ENCODE data around the gene CEMIP2. TPM values are rescaled to one million over a fixed set of nuclear protein-coding genes. Genes with fewer than 3 reads are reported as not detected.

The CEMIP2 gene
- total RNA-seq, 1 experiment from 2014 or later = 16.0 TPM

DNA sequence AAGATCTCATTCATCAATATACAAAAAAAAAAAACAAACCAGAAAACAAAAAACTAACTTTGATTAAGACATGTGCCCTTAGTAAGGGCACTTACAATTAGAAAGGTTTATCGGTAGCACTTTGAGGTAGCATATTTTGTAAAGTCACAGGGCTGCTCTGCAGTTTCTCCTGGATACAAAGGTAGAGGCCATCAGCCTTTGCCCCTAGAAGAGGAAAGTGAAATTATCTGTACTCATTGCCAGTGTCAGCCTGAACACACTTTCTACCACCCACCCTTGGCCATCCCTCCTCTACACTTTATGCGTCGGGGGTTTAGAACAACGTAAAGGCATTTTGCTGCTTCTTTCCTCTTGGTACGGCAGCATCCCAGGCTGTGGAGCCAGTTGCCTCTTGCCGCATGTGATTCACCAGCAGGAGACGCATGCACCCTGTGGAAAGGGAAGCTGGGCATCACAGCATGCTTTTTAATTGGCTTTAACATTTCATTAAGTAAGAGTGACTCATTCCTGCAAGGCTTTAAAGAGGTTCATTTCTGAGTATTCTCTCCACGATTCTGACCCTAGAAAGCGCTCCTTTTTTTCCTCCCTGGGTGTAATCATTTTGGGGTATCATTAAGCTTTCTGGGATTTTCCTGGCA is 84.6 kb downstream of the CEMIP2 start:
- Histone ChIP-seq H3K9me3 (ENCODE audit: low read length) (no peaks in the 10 kb centered on the region), H3K79me2 (ENCODE audit: low read length) (no peaks in the 10 kb centered on the region), H3F3A (ENCODE audit: low read length, unreplicated experiment) (peaks cover 7% of the 10 kb centered on the region), H3K36me3 (ENCODE audit: low read depth, low read length) (no peaks in the 10 kb centered on the region), H3K4me3 (ENCODE audit: low read length) (no peak overlapping the region), H3K9ac (ENCODE audit: low read length) (no peak overlapping the region), H3K4me1 (ENCODE audit: insufficient read depth, low read length) (peaks cover 69% of the 10 kb centered on the region), H2AFZ (ENCODE audit: low read length) (no peak overlapping the region), H3K27me3 (ENCODE audit: low read length) (no peaks in the 10 kb centered on the region), H3K4me2 (ENCODE audit: low read length) (peak overlapping the region; percentile 34), H3K9me2 (replicated peaks; ENCODE audit: low read length) (no peaks in the 10 kb centered on the region), H4K20me1 (ENCODE audit: low read length) (no peaks in the 10 kb centered on the region), H3K27ac (ENCODE audit: low read length) (no peak overlapping the region)
- POLR2A ChIA-PET (ENCODE audit: unreplicated experiment) = no interaction called here
- intact Hi-C loops (cut with micrococcal nuclease) = loop anchor here (2.0 to 5.0 kb wide), 3 partner anchors 36 to 85 kb away; partner anchors contain the start of gene CEMIP2
- CTCF ChIA-PET = interaction anchor here (0.8 kb wide), 1 partner anchor 86 kb away, joined by 3 read pairs; no protein-coding TSS in a partner anchor
- no peak for TF ChIP-seq EZH2 (IDR thresholded peaks at IDR 0.05; ENCODE audit: low read length, unreplicated experiment)
- TF ChIP-seq, protein P1, sequence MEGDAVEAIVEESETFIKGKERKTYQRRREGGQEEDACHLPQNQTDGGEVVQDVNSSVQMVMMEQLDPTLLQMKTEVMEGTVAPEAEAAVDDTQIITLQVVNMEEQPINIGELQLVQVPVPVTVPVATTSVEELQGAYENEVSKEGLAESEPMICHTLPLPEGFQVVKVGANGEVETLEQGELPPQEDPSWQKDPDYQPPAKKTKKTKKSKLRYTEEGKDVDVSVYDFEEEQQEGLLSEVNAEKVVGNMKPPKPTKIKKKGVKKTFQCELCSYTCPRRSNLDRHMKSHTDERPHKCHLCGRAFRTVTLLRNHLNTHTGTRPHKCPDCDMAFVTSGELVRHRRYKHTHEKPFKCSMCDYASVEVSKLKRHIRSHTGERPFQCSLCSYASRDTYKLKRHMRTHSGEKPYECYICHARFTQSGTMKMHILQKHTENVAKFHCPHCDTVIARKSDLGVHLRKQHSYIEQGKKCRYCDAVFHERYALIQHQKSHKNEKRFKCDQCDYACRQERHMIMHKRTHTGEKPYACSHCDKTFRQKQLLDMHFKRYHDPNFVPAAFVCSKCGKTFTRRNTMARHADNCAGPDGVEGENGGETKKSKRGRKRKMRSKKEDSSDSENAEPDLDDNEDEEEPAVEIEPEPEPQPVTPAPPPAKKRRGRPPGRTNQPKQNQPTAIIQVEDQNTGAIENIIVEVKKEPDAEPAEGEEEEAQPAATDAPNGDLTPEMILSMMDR (conservative IDR thresholded peaks at IDR 0.05; ENCODE audit: low read depth, low read length) = peak; percentile 47
- ATAC-seq = peak; percentile 15; the same call in 1 of the 2 replicates
- BruUV-seq (replicated peaks) = no TSS peak
- DNase-seq = peak; percentile 46

DNA sequence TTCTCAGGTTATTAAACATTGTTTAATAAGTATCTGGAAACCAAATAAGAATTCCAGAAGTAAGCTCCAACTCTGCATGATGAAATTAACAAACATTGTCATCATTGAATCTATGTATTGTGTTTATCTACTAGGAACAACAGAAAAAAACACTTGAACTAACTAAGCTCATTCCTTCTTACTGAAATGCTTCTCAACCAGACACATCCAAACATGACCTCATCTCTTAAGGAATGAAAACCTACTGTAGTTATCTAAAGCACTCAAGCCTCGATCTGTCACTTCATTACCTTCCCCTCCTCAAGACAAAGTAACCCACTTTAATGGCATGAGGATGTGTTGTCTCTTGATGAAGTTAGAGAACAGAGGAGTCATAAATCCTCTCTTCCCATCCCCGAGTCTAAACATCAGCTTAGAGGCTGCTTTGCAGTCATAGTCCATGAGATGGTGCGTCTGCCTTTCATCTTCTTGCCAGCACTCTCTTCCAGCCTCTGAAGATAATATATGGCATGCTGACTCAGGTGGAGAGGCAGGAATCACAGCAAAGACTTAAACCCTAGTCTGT is 86.5 kb downstream of the CEMIP2 start:
- no peaks in the 10 kb centered on the region for H3K9me3 ChIP-seq (ENCODE audit: low read length)
- H3K36me3 ChIP-seq (ENCODE audit: low read depth, low read length) = no peaks in the 10 kb centered on the region
- H2AFZ ChIP-seq (ENCODE audit: low read length) = 0 out of 2 replicates have a peak overlapping the region, but pooled peaks have one; percentile 12
- no peak overlapping the region for H3K9ac ChIP-seq (ENCODE audit: low read length)
- TF ChIP-seq EZH2phosphoT487 (IDR thresholded peaks at IDR 0.05; ENCODE audit: borderline replicate concordance, low read length) (no peak), EZH2 (IDR thresholded peaks at IDR 0.05; ENCODE audit: low read length, unreplicated experiment) (no peak)
- TF ChIP-seq, protein P1 (conservative IDR thresholded peaks at IDR 0.05; ENCODE audit: low read depth, low read length) = no peak
- peaks cover 78% of the 10 kb centered on the region for H3K4me1 ChIP-seq (ENCODE audit: insufficient read depth, low read length)
- intact Hi-C loops (cut with micrococcal nuclease) = loop anchor here (5.0 kb wide), 2 partner anchors 34 to 74 kb away; no protein-coding TSS in a partner anchor
- peak overlapping the region; percentile 70 for H3K27ac ChIP-seq (ENCODE audit: low read length)
- no peaks in the 10 kb centered on the region for H3K9me2 ChIP-seq (replicated peaks; ENCODE audit: low read length)
- ATAC-seq (peak; percentile 8; the same call in 1 of the 2 replicates), DNase-seq (peak; percentile 57)
- CTCF ChIA-PET = interaction anchor here (0.6 to 1.0 kb wide), 3 partner anchors 35 to 87 kb away, joined by 3 to 4 read pairs (median 3); no protein-coding TSS in a partner anchor
- POLR2A ChIA-PET (ENCODE audit: unreplicated experiment) = interaction anchor here (0.6 to 0.7 kb wide), 2 partner anchors 13 to 88 kb away, joined by 8 read pairs; no protein-coding TSS in a partner anchor
- peaks cover 7% of the 10 kb centered on the region for H3F3A ChIP-seq (ENCODE audit: low read length, unreplicated experiment)
- no peaks in the 10 kb centered on the region for H3K79me2 ChIP-seq (ENCODE audit: low read length)
- TSS peak; percentile 59 for BruUV-seq (replicated peaks)
- H3K4me3 ChIP-seq (ENCODE audit: low read length) = 0 out of 2 replicates have a peak overlapping the region, but pooled peaks have one; percentile 28
- H4K20me1 ChIP-seq (ENCODE audit: low read length) = no peaks in the 10 kb centered on the region
- peak overlapping the region; percentile 64 for H3K4me2 ChIP-seq (ENCODE audit: low read length)
- no peaks in the 10 kb centered on the region for H3K27me3 ChIP-seq (ENCODE audit: low read length)
